C4-2B (cell line): ENCODE data around the gene SULT1A2.
"Not testable (repeated sequence)": the region's sequence is repeated elsewhere in the genome, so short reads cannot be mapped to it uniquely, and the experiment has no call there.

Experiments
- H3K27ac ChIP-seq: fragments of 450-650 bp; 2 replicates; pipeline ENCODE4 v1.5.1; 2017
- ZFX ChIP-seq: fragments of 450-650 bp; IDR thresholded peaks from 2 replicates; pipeline ENCODE4 v1.6.1; 2017
- TF ChIP-seq, protein P1 (sequence below): fragments of 450-650 bp; conservative IDR thresholded peaks from 2 replicates; pipeline ENCODE4 v1.5.1; 2017; ENCODE audit warnings: mild to moderate bottlenecking

The SULT1A2 gene

DNA sequence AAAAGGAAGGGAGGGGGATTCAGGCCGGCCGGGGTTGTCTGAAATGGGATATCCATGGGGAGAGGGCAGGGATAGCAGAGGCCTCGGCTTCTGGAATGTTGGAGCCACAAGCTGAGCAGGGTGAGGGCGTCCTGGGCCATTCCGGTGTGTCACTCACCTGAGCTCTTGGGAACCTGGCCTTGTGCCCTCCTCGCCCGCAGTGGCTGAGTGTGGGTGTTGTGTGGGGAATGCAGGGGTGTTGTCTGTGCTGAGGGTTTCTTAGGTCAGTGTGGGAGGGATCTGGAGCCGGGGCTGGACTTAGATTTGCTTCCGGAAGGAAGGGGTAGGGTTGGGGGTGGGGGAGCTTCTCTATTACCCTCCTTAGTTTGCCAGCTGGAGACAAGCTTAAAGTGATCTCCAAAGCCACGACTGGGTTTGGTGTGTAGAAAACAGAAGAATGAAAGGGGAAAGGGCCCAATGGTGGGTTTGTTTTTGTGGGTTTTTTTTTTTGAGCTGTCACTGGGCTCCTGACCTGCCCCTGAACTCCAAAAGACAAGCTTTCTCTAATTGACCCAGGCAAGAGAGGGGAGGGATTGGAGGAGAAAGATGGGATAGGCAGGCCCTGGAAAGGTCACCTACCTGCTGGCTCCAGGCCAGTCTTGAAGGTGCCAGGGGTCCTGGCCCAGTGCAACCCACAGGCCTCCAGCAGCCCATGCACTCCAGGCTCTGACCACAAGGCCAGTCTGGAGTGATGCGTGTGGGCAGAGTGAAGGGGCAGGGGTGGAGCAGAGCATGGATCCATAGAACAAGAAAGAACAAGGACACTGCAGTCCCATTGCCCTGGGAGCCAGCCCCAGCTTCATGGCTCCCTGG, at the start of gene SULT1A2:
SULT1A2 (minus strand) TSS at position 211 of the 852 bp plus-strand sequence. CDS start 1,120 bp downstream, outside the sequence.
- TF ChIP-seq, protein P1, sequence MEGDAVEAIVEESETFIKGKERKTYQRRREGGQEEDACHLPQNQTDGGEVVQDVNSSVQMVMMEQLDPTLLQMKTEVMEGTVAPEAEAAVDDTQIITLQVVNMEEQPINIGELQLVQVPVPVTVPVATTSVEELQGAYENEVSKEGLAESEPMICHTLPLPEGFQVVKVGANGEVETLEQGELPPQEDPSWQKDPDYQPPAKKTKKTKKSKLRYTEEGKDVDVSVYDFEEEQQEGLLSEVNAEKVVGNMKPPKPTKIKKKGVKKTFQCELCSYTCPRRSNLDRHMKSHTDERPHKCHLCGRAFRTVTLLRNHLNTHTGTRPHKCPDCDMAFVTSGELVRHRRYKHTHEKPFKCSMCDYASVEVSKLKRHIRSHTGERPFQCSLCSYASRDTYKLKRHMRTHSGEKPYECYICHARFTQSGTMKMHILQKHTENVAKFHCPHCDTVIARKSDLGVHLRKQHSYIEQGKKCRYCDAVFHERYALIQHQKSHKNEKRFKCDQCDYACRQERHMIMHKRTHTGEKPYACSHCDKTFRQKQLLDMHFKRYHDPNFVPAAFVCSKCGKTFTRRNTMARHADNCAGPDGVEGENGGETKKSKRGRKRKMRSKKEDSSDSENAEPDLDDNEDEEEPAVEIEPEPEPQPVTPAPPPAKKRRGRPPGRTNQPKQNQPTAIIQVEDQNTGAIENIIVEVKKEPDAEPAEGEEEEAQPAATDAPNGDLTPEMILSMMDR: no peak
- no peak for TF ChIP-seq ZFX
- H3K27ac ChIP-seq: no peak within 1 kb of the TSS

DNA sequence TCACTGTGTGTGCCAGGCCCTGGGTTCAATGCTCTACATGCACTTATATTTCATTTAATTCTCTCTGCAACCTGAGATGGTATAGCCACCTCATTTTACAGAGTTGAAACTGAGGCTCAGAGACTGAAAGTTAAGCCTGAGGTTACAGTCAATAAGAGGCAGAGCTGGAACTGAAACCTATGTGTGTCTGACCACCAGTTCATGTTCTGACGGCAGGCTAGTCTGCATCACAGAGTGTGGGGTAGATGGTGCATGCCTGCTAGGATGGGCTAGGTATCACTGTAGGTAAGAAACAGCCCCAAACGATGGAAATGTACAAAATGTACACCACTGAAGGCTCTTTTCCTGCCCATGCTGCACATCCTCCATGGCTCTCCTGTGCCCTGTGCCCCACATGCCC, 43.1 kb upstream of the SULT1A2 start:
- not testable (repeated sequence) for H3K27ac ChIP-seq

DNA sequence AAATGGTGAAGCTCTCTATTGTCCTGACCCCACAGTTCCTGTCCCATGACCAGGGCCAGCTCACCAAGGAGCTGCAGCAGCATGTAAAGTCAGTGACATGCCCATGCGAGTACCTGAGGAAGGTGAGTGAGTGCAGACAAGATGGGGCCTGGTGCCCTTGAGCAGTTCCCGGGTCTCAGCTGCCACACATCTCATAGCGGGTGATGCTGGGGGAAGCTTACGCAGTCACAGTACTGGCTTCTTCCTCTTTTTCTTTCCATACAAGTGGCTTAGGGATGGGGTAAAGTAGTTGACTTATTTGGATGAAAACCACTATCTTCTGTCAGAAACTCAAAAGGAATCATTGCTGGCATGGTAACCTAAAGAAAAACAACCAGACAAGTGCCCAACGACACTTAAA, 41.5 kb upstream of the SULT1A2 start:
- H3K27ac ChIP-seq: not testable (repeated sequence)

DNA sequence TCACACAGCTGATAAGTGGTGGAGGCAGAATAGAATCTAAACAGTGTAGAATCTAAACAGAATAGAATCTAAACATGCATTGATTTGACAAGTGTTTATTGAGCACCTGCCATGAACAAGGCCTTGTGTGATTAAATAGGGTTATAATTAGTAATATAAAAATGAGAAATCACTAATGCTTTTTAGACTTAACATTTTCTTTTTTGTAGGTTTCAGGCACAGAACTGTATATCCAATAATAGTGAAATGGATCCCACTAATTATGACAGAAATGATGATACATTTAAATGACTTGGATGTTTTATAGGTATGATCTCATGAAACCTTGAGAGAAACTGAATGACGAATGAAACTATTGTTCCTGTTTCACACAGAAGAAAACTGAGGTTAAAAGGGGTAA, 40.9 kb upstream of the SULT1A2 start, which contains the start of gene NPIPB8:
NPIPB8 (plus strand) TSS at position 301 of the 400 bp plus-strand sequence. CDS start 296 bp downstream, outside the sequence.
- H3K27ac ChIP-seq: not testable (repeated sequence)

DNA sequence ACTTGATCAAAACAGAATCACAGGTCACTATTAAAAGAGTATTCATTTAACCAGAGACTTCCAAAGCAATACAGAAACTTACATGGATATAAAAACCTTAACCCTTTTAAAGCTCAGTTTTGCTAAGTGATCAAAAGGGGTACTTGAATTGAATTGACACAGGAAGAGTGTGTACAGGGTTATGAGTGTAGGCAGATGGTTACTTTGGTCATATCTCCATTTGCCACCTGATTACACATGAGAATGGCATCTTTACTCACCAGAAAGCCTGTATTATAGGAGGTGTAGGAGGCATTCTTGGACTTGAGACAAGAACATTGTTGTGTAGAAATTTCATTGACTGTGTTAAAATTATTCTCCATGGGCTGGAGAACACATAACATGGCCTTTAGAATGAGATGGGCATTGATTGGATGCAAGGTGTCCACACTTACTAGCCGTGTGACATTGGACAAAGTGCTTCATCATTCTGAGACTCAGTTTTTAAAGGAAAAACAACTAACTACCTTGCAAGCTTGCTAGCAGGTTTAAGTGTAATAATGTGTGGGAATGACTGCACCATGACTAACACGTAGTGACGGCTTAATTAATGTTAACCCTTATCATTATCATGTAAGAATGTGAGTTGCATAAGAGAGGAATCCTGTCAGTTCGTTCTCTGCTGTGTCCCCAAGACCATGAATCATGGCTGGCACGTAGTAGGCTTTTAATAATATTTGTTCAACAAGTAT, 39.4 kb upstream of the SULT1A2 start:
- H3K27ac ChIP-seq: not testable (repeated sequence)

DNA sequence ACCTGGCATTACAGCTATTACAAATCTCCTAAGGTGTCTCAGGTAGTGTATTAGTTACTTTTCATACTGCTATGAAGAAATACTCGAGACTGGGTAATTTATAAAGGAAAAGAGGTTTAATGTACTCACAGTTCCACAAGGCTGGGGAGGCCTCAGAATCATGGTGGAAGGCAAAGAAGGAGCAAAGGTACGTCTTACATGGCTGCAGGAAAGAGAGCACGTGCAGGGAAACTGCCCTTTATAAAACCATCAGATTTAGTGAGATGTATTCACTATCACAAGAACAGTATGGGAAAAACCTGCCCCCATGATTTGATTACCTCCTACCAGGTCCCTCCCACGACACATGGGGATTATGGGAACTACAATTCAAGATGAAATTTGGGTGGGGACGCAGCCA, 34.1 kb upstream of the SULT1A2 start:
- H3K27ac ChIP-seq: not testable (repeated sequence)

DNA sequence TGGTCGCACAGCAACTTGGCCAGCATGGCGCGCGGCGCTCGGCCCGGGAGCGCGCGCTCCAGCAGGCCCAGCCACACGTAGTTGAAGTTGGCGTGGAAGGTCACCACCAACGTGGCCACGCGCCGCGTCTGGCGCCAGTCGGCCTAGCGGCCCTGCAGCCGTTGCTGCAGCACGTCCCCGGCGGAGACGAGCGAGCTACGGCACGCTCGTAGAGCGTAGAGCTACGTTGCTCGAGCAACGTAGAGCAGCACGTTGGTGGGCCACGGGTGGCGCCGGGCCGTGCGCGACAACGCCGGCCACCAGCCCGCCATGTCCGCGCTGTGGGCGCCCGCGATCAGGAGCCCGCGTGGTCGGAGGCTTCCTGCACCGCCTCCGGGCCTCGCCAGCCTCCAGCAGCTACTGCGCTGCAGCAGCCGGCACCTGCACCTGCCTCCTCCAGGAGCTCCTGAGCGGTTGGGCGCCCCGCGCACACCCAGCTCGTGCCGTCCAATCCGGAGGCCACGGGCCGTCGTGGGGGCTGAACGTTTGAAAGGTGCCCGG, 26.4 kb upstream of the SULT1A2 start:
- peak overlapping the region; percentile 82 for H3K27ac ChIP-seq
- peak; percentile 87 for TF ChIP-seq ZFX
- TF ChIP-seq, protein P1: no peak

DNA sequence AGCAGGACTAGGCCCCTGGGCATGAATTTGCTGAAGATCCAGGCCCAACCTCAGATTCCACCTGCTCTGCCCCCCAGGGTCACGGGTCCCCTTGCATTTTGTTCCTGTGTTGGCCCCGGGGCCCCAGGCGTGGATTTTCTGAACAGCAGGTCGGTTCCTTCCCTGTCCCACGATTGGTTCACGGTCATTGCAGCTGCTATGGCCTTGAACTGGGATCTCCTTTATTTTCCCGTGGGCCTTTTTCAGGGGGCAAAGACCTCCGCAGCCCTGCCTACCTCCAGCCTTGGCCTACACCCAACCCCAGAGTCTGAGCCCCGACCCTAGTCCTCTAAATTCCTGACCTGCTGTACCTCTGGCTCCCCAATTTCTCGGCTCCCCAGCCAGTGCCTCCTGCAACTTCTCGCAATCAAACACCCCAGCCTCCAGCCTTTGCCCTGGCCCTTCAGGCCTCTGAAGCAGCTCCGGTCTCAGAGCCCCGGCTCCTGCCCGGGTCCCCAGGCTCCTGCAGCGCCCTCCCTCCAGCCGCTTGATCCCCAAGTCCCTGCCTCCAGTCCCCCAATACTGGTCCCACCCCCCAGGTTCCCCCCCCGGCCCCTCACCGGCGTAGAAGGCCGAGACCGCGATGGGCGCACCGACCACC, 25.8 kb upstream of the SULT1A2 start:
- H3K27ac ChIP-seq: peak overlapping the region; percentile 82

DNA sequence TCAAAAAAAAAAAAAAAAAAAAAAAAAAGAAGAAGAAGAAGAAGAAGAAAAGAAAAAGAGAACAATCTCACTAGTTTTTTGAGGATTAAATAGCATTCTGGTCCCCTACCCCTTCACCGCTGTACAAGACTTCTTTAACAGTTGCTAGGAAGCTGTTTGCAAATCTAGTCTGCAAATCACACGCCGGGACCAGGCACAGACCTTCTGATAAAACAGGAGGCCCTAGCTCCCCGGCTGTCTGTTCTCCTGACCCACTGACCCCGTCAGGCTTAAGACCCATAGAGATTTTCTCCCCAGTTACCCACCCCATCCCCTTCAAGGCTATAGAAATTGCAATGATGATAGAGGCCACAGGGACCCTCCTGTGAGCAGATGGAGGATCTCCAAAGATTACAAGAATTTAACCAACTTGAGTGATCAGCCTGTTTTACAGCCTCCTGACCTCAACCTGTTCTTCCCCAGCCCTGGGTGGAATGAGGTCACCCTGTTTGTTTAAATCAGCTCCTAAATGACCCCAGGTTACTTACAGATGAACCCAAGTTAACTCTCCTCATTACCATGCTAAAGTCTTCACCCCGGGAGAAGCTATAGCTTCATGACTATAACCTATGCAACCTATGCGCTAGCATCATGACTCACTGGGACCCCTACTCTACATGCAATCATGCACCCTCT, 24.8 kb upstream of the SULT1A2 start:
- no peak overlapping the region for H3K27ac ChIP-seq
- TF ChIP-seq, protein P1: no peak
- no peak for TF ChIP-seq ZFX

DNA sequence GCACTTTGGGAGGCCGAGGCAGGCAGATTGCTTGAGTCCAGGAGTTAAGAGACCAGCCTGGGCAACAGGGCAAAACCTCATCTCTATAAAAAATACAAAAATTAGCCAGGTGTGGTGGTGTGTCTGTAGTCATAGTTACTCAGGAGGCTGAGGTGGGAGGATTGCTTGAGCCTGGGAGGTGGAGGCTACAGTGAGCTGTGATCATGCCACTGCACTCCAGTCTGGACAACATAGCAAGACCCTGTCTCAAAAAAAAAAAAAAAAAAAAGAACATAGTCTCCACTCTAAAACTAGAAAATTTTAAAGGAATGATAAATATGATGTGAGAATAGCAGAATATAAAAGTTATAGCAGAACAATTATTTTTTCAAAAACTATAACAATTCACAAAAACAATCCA, 23.5 kb upstream of the SULT1A2 start:
- H3K27ac ChIP-seq: not testable (repeated sequence)

DNA sequence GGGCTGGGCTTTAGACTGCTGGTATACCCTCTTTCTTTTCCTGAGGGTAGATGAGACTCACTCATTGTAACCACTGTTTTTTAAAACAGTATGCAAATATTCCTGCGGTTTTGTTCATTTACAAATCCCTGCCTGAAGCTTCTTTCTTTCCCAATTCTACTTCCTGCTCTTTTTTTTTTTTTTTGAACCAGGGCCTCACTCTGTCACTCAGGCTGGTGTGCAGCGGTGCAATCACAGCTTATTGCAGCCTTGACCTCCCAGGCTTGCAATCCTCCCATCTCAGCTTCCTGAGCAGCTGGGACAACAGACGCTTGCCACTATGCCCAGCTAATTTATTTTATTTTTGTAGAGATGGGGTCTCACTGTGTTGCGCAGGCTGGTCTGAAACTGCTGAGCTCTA, 21.0 kb upstream of the SULT1A2 start:
- no peak overlapping the region for H3K27ac ChIP-seq
- no peak for TF ChIP-seq ZFX
- TF ChIP-seq, protein P1: no peak
